K562 (cell line): ENCODE data around the gene C1QTNF12. TPM values are rescaled to one million over a fixed set of nuclear protein-coding genes. Genes with fewer than 3 reads are reported as not detected.
A peak's percentile ranks its signal among the peaks of the same experiment; 100 is the strongest.

Experiments
- CAMTA2 ChIP-seq: fragments of 250-450 bp; sonication (Bioruptor Pico); conservative IDR thresholded peaks from 2 replicates; pipeline ENCODE4 v1.5.1; 2022
- CSDE1 ChIP-seq, 2 experiments: fragments of 450-650 bp; IDR thresholded peaks; 2 replicates each; pipeline ENCODE4 v1.6.1; 2016; ENCODE audit warnings: mild to moderate bottlenecking in 1 of 2
- DDX20 ChIP-seq: fragments of 450-650 bp; IDR thresholded peaks from 2 replicates; pipeline ENCODE4 v1.6.1; 2016; ENCODE audit warnings: missing genetic modification characterization, low read depth, mild to moderate bottlenecking, missing compliant biosample characterization, moderate library complexity
- DIDO1 ChIP-seq: fragments of 450-650 bp; IDR thresholded peaks from 2 replicates; pipeline ENCODE4 v1.6.1; 2016; ENCODE audit warnings: low read depth, missing biosample characterization, missing genetic modification characterization
- DNMT1 ChIP-seq: fragments of 450-650 bp; IDR thresholded peaks from 2 replicates; pipeline ENCODE4 v1.6.1; 2016; ENCODE audit warnings: antibody characterized with exemption, mild to moderate bottlenecking
- E2F3 ChIP-seq: fragments of 250-450 bp; sonication (Bioruptor Pico); IDR thresholded peaks from 2 replicates; pipeline ENCODE4 v1.4.0; 2020; ENCODE audit warnings: mild to moderate bottlenecking
- FIP1L1 ChIP-seq: fragments of 200-400 bp; formaldehyde crosslinking; IDR thresholded peaks from 2 replicates; pipeline ENCODE4 v1.6.1; 2018; ENCODE audit warnings: mild to moderate bottlenecking, low read depth, low read length; ENCODE audit not compliant: poor library complexity, severe bottlenecking
- GTF2F1 ChIP-seq: IDR thresholded peaks from 2 replicates; pipeline ENCODE4 v1.6.1; 2011; ENCODE audit warnings: low read depth, low read length, improper control_type of control experiment
- HDAC1 ChIP-seq, 2 experiments: fragments of 450-650 bp; IDR thresholded peaks; 2 replicates each; pipeline ENCODE4 v1.6.1; 2016 to 2017; ENCODE audit warnings: inconsistent platforms in 1 of 2, mild to moderate bottlenecking in 1 of 2, moderate library complexity in 1 of 2
- KDM5B ChIP-seq: fragments of 200-600 bp; sonication (generic); IDR thresholded peaks from 2 replicates; pipeline ENCODE4 v1.6.1; 2012; ENCODE audit warnings: low read depth, mild to moderate bottlenecking, moderate library complexity, low read length, control low read depth, inconsistent platforms; ENCODE audit not compliant: insufficient replicate concordance
- MED1 ChIP-seq: sonication (generic); formaldehyde crosslinking; IDR thresholded peaks from 2 replicates; pipeline ENCODE4 v1.8.1; 2023; ENCODE audit warnings: missing genetic modification reagents, borderline replicate concordance
- MNT ChIP-seq, 2 experiments: fragments of 450-650 bp; conservative IDR thresholded peaks; 2 replicates each; pipeline ENCODE4 v1.6.1; 2017; ENCODE audit warnings: mild to moderate bottlenecking in 2 of 2, moderate library complexity in 2 of 2
- NRF1 ChIP-seq, 2 experiments: fragments of 450-650 bp; IDR thresholded peaks in 1 of 2; conservative IDR thresholded peaks in 1 of 2; 2 replicates each; pipeline ENCODE4 v1.6.1; 2014; ENCODE audit warnings: mild to moderate bottlenecking in 2 of 2
- PCBP1 ChIP-seq: fragments of 200-400 bp; formaldehyde crosslinking; IDR thresholded peaks from 2 replicates; pipeline ENCODE4 v1.6.1; 2018; ENCODE audit warnings: mild to moderate bottlenecking, low read depth, low read length; ENCODE audit not compliant: poor library complexity, severe bottlenecking
- PRDM10 ChIP-seq: fragments of 450-650 bp; IDR thresholded peaks from 2 replicates; pipeline ENCODE4 v1.6.1; 2018; ENCODE audit not compliant: partially characterized antibody
- PTRF ChIP-seq: fragments of 450-650 bp; IDR thresholded peaks from 2 replicates; pipeline ENCODE4 v1.6.1; 2016; ENCODE audit warnings: mild to moderate bottlenecking, missing genetic modification characterization, missing compliant biosample characterization
- SOX6 ChIP-seq: fragments of 450-650 bp; IDR thresholded peaks from 2 replicates; pipeline ENCODE4 v1.6.1; 2014; ENCODE audit warnings: mild to moderate bottlenecking
- SRF ChIP-seq, 2 experiments: fragments of 250-450, 450-650 bp in 1 of 2; sonication (Bioruptor Pico) in 1 of 2; sonication (generic) in 1 of 2; formaldehyde crosslinking; IDR thresholded peaks; 2 replicates each; pipeline versions ENCODE4 v1.5.0 to v1.5.1; 2020 to 2022; ENCODE audit warnings: mild to moderate bottlenecking in 1 of 2, missing genetic modification reagents in 1 of 2
- SRSF7 ChIP-seq: fragments of 200-400 bp; formaldehyde crosslinking; optimal IDR thresholded peaks from 2 replicates; pipeline ENCODE3; 2017; ENCODE audit warnings: mild to moderate bottlenecking, low read depth, low read length
- SRSF9 ChIP-seq: fragments of 200-400 bp; formaldehyde crosslinking; IDR thresholded peaks from 2 replicates; pipeline ENCODE4 v1.6.1; 2017; ENCODE audit warnings: low read depth, low read length, borderline replicate concordance
- STAG1 ChIP-seq: sonication (generic); formaldehyde crosslinking; IDR thresholded peaks from 2 replicates; pipeline ENCODE4 v1.5.0; 2020; ENCODE audit warnings: missing genetic modification reagents, borderline replicate concordance
- TEAD1 ChIP-seq, 2 experiments: fragments of 450-650 bp in 1 of 2; sonication (generic) in 1 of 2; formaldehyde crosslinking; IDR thresholded peaks; 2 replicates each; pipeline versions ENCODE4 v1.4.0 to v1.8.0; 2020 to 2022; ENCODE audit warnings: mild to moderate bottlenecking in 2 of 2, missing genetic modification reagents in 1 of 2
- ZNF707 ChIP-seq: fragments of 250-450 bp; sonication (Bioruptor Pico); conservative IDR thresholded peaks from 2 replicates; pipeline ENCODE4 v1.8.0; 2022; ENCODE audit warnings: inconsistent platforms, mild to moderate bottlenecking, moderate library complexity
- ZNF76 ChIP-seq: fragments of 250-450 bp; sonication (Bioruptor Pico); IDR thresholded peaks from 2 replicates; pipeline ENCODE4 v1.4.0; 2020; ENCODE audit warnings: mild to moderate bottlenecking, moderate library complexity, borderline replicate concordance
- polyA plus RNA-seq, 8 experiments: library from polyadenylated mRNA; depleted of rRNA in 4 of 8; stranded (reverse) in 5 of 8; unstranded in 3 of 8; fragments of >200 nt; fragmentation: Nextera tagmentation in 2 of 8; fragmentation: Illumina TruSeq in 1 of 8; extraction: Ambion mirVana in 2 of 8; extraction: Trizol in 1 of 8; gene quantifications; 2 replicates each; pipeline versions ENCODE4 v1.2.1 to v1.2.3, GENCODE V29; 2011 to 2014; ENCODE audit warnings: inconsistent platforms in 1 of 8, missing spikeins in 1 of 8
- total RNA-seq, 7 experiments: library from RNA; depleted of rRNA in 6 of 7; stranded (reverse); fragments of >200 nt in 6 of 7; fragmentation: Illumina TruSeq in 2 of 7; extraction: Trizol in 2 of 7; gene quantifications; 2 replicates each; pipeline versions ENCODE4 v1.2.1 to v1.2.3, GENCODE V29; 2011 to 2021; ENCODE audit warnings: low replicate concordance in 1 of 7

C1QTNF12 gene
- total and polyA plus RNA-seq, 9 of the 15 experiments (the other 6 are each of a cell fraction or from before 2014, with no cell fraction given) = 0.11 to 4.3 (median 0.93) TPM; not detected in 3

GRCh38 chr1:1273512-1274298 lies 27.2 kb upstream of the C1QTNF12 start, which contains the start of gene UBE2J2 (continued):
- TF ChIP-seq MED1 (CRISPR knock-in tag) (no peak), PTRF (no peak), CSDE1 (IDR thresholded peaks at IDR 0.05) (no peak), DDX20 (no peak), KDM5B (peak; percentile 56), ZNF707 (CRISPR knock-in tag) (no peak), E2F3 (CRISPR knock-in tag) (no peak), SRSF9 (no peak), SRSF7 (no peak), ZNF76 (no peak; the same call in 1 of the 2 replicates), NRF1 (conservative IDR thresholded peaks at IDR 0.05 in 1 of 2, IDR thresholded peaks at IDR 0.05 in 1 of 2) (peak; percentile 85 to 87), SOX6 (peak; percentile 24; the same call in 1 of the 2 replicates), GTF2F1 (no peak), DNMT1 (no peak), PRDM10 (no peak), DIDO1 (tag) (no peak), CAMTA2 (CRISPR knock-in tag) (no peak), FIP1L1 (peak; percentile 25), PCBP1 (peak; percentile 82), SRF (CRISPR knock-in tag; IDR thresholded peaks at IDR 0.05) (no peak), HDAC1 (IDR thresholded peaks at IDR 0.05) (peak in 1 of 2 experiments; percentile 79; a peak in 2 of 4 replicates), STAG1 (CRISPR knock-in tag) (no peak), MNT (conservative IDR thresholded peaks at IDR 0.05) (peak in 1 of 2 experiments; percentile 54; a peak in 2 of 4 replicates), TEAD1 (CRISPR knock-in tag; IDR thresholded peaks at IDR 0.05) (peak in 1 of 2 experiments; percentile 77; a peak in 3 of 4 replicates)
